NCI-H1436 (cell line): ENCODE measurements around the gene BNIP1.

Experiments
- DNase-seq: peaks from one replicate; lab custom pipeline; 2025; lab: John Stamatoyannopoulos, UW

Gene BNIP1

DNA sequence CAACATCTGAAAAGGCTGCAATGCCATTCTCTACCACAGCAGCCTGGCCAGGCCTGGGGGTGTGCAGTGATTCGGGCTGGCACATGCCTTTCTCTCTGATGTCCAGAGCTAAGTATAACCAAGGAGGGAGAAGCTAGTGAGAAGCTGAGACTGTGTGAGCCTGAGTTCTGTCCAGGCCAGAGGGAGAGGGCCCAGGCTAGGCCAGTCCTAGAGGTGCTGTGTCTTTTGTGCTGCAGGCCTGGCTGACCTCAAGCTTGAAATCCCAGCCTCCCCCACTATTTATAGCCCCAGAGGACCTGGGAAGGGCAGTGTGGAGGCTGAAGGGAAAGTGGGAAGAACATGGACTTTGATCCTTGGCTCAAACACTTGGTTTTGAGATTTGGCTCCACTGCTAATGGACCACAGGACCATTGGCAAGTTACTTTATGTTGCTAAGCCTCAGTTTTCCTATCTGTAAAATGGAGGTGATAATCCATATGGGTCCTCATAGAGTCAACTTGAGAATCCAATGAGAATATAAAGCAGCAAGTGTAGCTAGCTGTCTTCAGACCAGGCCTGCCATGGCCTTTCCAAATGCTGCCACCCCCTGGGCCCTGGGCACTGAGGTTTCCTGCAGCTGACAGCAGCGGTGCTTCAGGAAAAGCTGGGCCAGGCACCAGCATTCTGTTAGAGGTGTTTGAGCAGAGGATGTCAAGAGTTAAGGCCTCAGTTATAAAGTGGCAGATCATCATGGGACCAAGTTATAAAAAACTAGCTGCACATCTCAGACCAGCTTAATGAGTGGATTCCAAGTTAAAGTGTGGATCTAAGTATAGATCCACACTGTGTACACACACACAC lies 21.1 kb downstream of the BNIP1 start:
- DNase-seq = no peak

DNA sequence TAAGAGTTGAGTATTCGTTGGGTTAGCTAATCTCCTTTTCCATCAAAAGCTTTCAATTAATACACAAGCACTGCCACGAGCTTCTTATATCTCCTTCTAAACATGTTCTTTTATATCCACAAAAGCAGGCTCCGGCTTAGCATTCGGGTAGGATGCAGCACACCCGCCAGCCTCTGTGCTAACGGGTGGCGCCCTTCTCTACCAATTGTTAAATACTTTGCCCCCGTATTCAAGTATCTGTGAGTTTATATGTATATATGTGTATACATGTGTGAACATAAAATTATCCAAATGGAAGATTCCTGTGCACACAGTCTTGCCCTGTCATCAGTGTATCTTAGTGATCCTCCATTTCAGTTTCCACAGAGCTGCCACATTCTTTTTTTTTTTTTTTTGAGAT lies 27.8 kb downstream of the BNIP1 start:
- DNase-seq = no peak

DNA sequence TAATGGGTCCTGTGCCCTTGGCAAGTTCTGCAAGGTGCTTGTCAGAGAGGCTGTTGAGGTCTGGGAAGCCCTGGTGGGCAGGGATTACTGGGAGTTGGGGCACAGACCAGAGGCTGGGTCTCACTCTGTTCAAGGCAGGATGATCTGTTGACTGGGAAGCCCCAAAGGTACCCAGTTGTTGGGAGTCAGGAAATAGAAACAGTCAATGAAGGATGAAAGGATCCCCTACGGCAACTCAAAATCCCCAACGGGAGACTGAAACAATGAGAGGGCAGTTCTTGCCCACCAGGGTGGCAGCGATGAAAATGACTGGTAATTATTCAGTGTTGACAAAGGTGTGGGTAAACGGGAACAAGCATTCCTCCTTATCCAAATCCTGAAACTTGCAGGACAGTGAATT lies 31.2 kb downstream of the BNIP1 start:
- DNase-seq = no peak

DNA sequence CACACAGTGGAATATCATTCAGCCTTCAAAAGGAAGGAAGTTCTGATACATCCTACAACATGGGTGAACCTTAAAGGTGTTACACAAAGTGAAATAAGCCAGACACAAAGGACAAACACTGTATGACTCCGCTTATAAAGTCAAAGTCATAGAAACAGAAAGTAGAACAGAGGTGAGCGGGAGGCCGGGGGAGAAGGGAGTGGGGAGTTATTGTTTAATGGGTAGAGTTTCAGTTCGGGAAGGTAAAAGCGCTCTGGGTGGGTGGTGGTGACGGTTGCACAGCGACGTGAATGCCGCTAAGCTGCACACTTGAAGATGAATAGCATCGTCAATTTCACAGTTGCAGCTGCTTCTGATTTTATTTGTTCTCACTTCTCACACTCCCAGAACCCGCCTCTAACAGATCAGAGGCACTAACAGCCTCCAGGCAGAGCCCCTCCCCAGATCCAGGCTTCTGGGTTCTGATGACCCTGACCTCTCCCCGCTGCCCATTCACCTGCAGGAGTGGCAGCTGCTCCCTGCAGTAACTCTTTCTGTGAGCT lies 34.1 kb downstream of the BNIP1 start:
- DNase-seq = no peak

DNA sequence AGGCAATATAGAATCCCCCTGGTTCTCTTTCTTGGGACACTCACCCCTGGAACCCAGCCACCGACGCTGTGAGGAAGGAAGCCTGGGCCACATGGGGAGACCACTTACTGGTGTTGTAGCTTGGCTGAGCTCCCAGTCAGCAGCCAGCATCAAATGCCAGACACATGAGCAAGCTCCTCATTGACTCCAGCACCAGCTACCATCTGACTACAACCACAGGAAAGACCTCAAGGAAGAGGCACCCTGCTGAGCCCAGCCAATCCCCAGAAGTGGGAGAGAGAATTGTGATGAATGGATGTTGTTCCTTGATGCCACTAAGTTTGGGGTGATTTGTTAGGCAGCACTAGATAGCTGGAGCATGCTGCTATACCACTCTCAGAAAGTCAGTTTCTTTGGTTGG lies 36.0 kb downstream of the BNIP1 start:
- no peak for DNase-seq

DNA sequence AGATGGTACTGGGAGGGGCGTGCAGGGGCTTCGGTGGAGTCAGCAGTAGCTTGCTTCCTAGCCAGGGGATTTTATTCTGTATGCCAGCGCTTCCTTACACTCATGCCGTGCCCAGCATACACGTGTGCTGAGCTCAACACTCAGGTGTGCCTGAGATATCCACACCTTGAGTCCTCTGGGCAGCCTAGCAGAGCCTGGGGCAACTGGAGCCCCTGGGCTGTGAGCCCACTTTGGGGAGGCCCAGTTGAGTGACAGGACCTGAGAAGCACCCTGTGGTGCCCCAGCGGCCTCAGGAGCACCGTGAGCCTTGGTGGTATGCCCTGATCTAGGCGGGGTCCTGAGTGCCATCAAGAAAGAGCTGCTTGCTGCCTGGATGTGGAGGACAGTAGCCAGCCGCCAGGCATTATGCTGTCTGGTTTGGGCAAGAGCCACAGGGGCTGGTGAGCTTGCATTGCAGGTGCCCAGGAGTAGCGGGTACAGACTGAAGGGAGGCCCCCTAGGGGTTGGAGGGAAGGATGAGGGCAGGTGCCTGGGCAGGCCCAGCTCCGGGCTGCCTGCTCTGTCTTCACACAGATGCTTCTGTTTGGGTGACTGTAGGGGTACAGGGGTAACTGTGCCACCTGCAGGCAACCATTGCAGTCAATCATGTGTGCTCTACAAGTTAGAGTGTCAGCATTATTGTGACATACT lies 42.9 kb downstream of the BNIP1 start:
- DNase-seq = no peak

DNA sequence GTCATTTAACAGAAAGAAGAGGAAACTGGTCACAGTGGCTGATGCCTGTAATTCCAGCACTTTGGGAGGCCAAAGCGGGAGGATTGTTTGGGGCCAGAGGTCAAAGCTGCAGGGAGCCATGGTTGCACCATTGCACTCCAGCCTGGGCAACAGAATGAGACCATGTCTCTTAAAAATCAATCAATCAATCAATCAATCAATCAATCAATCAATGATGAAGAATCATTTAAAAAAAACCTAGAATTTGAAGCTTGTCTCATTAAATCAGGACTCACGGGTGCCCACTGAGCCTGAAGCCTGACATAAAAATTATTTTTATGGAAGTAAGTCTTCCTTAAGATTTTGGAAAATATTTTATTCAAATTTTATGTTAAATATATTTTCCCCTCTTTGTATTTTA lies 43.9 kb downstream of the BNIP1 start:
- DNase-seq = no peak

DNA sequence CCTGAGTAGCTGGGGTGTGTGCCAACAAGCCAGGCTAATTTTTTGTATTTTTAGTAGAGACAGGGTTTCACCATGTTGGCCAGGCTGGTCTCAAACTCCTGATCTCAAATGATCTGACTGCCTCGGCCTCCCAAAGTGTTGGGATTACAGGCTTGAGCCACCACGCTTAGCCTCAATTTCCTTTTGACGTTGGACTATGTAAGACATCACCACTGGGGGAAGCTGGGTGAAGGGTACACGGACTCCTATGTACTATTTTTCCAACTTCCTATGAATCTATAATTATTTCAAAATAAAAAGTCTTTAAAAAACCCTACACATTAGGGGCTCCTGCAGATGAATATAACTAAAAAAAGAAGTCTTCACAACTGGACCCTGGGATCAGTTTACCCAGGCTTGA lies 46.7 kb downstream of the BNIP1 start:
- DNase-seq = no peak

DNA sequence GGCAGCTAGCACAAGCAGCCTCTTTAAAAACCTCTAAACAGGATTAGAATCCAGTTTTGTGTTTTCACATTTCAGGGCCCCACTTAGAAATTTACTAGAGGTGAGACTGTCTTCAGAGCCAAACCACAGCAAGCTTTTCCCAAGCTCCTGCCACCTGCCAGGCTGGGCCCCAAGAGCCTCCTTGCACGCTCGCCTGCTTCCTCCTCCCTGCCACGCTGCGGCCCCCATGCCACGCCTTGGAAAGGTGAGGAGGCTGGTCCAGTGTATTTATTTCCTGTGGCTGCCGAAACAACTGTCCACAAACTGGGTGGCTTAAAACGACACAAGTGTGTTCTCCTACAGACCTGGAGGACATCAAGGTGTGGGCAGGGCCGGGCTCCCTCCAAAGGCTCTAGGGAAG lies 47.2 kb downstream of the BNIP1 start:
- DNase-seq = no peak

DNA sequence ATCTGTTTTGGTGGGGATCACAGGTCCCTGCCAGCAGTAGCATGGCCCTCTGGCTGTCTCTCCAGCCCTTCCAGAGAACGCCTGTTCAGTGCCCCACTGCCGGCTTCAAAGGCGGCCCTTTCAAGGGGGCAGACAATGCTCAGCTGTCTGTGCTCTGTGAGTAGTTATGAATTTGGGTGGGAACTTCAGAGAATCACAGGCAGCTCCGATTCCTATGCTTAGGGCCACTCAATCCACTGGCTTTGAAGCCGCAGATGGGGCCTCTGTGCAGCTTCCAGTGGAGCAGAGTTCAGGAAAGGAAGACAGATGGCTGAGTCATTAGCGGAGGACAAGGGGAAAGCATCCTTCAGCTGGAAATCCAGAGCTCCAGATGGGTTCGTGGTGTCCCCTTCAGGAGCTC lies 48.2 kb downstream of the BNIP1 start:
- DNase-seq = no peak

DNA sequence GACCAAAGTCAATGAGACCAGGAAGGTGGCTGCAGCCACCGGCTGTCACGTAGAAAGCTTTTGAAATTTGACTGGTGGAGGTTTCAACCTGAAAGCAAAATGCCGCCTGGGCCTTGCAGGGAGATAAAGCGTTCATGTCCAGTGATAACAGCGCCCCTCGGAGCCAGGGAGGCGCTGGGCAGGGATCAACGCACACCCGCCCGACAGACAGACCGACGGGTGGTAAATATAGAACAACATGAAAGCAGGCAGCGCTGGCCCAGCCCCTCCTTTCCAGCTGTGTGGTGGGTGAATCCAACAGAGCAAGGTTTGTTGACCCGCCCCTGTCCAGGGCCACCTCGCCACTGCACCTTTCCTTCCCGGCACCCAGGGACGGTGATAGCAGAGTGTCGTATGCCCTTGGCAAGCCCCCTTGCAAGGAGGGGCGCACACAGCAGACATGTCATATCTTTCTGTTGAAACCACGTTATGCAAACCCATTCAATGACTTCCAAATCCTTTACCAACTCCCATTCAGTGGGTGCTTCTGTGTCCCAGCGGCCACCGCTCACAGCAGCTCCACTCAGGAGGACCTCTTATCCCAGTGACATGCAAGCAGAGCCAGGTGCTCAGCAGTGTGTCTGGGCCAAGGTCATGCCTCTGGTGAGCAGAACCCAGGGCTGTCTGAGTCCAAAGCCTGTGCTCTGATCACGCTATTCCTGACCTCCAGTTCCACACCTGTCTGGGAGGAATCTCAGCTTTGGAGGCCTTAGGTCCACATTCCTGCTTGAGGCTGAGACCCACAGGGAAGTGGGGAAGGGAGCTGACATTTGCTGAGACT lies 52.0 kb downstream of the BNIP1 start:
- DNase-seq = no peak

DNA sequence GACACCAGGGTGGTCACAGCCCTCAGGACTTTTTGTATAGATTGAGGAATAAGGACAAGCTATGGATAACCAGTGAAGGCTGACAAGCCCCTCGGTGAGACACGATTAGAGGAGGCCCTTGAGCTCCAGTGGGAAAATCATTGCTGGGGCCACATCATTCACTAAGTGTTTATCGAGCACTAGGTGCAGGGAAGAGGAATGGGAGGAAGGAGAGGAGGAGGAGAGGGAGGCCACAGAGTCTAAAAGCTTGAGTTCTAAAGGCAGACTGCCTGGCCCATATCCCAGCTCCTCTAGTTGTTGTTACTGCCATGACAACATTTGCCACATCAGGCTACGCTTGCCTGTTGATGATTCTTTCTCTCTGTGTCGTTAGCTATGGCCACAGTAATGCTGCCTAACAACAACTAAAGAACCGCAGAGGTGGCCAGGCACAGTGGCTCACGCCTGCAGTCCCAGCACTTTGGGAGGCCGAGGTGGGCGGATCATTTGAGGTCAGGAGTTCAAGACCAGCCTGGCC lies 53.1 kb downstream of the BNIP1 start:
- DNase-seq = no peak

DNA sequence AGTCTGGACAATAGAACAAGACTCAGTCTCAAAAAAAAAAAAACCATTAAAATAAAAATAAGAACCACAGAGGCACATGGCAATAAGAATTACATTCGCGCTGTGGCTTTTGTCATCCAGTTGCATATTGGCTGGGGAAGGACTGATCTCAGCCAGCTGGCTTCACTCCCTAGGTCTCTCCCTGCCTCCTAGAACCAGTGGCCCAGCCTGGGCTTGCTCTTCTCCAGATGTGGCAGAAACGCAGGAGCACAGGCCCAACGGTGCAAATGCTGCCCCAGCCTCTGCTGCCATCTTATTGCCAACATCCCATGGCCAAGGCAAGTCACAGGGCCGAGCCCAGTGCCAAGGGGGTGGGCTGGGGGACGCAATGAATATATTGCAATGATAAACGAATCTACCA lies 53.7 kb downstream of the BNIP1 start:
- DNase-seq = no peak

DNA sequence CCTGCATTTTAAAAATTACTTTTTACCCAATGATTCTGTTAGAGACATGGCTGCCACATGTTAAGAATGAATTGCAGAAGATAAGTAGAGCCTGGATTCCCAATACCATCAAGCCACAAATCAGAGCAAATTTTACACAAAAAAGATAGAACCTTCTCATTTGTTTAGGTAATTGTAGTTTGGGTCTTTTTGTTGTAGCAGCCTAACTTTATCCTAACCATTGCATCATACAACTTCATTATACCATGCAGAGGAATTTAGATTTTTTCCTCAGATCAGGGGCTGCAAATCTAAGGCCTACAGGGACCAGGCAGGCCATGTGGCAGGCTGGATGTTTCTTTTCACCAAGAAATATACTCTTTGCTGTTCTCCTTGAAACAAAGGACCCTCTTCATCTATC lies 56.0 kb downstream of the BNIP1 start:
- no peak for DNase-seq

DNA sequence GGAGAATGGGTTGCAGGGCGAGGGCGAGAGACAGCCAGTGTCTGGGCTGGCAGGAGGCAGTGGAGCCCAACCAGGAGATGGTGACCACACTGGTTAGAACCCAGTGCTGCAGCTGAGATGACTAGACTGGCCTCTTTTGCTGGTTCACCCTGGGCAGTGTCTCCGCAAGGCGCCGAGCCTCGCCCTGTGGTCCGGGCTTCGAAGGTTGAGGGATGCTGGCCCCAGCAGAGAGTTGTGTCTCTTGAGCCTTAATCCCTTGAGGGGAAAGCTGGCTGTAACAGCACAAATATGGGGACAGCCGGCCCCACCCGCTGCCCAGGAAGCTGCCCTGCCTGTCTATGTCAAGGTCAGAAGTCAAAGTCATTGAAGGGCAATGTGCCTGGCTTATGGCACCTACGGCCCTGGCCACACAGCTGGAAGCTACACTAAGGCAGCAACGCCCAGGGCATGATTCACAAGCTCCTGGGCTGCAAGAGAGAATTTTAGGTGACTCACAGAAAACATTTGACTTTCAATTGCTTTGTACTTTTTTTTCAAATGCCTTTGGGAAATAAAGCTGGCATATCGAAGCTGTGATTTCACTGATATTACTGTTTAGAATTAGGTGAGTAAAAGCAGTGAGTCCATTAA lies 57.4 kb downstream of the BNIP1 start:
- no peak for DNase-seq

DNA sequence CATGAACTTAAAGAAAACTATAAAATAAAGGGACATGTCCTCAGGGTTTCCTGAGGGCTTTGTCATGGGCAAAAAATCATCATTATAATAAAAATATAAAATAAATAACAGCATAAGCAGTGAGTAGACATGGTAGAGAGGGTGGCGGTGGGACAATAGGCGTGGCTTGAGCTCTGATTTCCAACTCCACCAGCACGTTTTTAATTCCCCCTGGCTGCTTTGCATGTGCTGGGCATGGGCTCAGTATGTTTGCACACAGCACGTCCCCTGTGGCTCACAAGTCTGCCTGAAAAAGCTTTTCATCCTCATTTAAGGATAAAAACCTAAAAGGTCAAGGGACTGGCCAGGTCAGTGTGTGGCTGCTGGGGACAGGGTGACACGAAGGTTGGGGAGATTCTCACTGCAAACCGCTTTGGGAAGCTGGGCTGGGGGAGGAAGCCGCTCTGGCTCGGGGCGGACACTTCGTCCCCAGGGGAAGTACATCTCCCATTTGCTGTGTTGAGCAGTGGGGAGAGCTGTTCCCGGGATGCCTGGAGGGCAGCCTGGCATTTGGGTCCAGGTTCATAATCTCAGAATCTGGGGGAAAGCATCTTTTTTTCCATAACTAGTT lies 58.0 kb downstream of the BNIP1 start:
- no peak for DNase-seq

DNA sequence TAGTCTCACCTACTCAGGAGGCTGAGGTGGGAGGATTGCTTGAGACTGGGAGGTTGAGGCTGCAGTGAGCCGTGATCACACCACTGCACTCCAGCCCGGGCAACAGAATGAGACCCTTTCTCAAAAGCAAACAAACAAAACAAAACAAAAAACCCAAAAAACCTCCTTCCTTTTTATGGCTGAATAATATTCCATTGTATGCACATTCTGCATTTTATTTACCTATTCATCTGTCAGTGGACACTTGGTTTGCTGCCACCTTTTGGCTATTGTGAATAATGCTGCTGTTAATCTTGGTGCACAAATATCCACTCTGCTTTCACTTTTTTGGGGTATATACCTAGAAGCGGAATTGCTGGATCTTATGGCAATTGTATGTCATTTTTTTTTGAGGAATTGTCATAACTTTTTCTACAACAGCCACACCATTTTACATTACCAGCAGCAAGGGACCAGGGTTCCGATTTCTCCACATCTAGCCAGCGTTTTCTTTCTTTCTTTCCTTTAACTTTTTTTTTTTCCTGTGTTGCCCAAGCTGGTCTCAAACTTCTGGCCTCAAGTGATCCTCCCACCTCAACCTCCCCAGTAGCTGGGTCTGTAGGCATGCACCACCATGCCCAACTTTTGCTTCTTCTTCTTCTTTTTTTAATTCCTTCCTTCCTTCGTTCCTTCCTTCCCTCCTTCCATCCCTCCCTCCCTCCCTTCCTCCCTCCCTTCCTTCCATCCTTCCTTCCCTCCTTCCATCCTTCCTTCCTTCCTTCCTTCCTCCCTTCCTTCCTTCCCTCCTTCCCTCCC lies 60.1 kb downstream of the BNIP1 start:
- no peak for DNase-seq

DNA sequence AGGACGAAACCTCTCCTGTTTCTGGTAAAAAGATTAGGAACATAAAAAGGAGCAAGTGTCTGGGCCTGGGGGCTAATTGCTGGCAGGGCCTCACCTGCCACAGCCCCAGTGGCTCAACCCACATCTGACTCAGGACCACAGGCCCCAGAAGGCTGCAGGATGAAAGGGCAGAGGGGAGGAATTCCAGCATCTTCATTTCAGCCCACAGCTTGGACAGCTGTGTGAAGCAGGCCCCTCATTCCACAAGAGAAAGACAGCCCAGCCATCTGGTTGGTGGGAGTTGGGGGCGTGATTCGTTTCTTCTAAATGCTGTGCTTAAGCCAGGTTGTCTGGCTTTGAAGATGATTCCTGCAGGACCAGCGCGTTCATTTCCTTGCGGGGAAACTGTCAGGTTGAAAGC lies 61.6 kb downstream of the BNIP1 start:
- DNase-seq = no peak

DNA sequence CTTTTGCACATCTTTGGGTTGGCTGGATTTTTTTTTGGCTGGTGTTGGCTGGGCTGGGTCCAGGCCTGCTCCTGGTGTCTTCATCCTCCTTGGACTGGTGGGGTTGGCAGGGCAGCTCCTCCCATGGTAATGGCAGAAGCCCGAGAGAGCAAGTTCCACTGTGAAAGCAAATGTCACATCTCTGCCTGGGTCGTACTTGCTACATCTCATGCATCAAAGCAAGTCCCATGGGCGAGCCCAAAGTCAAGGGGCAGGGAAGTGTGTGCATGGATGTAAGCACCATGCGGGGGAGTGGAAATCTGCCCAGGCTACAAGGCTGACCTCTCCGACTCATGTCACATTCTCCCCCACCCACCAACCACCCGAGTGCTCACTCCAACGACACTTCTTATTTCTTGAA lies 64.0 kb downstream of the BNIP1 start:
- no peak for DNase-seq

DNA sequence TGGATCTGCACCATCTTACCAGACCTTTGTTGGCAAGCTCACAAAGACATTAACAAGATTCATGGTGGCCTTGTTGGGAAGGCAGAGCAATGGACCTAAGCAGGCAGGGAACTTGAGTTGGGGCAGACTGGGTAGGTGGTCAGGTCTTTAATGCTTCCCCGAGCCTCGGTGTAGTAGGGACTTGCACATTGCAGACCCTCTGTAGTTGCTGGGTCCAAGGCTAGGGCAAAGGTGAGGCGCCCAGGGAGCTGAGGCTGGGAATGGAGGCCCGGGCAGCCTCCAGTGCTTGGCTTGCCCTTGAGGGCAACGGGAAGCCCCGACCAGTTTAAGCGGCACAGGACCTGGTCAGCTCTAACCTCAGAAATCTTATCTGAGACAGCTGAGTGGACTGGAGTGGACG lies 66.5 kb downstream of the BNIP1 start:
- DNase-seq = no peak

DNA sequence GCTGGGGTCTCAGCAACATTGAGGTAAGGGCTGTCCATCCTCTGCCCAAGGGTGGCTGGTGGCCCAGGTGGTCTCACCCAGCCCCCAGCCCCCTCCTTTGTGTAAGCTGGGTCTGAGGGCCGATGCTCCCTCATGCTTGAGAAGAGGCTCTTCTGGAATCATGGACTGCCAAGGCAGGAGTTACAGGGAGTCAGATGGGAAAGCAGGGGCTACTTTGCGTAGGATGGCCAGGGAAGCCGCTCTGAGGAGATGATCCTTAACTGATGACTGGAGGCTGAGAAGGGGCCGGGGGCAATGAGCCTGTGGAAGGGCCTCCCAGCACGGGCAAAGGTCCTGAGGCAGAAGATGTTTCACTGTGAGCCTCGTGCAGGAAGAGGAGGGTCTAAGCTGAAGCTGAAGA lies 67.0 kb downstream of the BNIP1 start:
- no peak for DNase-seq
